Mesenchymal stem cell (in vitro differentiated cells and primary cell): ENCODE data around the gene RENBP.

ENCODE experiments used
- DNase-seq: peaks from one replicate; pipeline ENCODE4 v3.0.0-alpha.2; 2013
- H2AFZ ChIP-seq: one replicate; pipeline ENCODE4 v1.6.1; 2013; ENCODE audit warnings: low read depth, mild to moderate bottlenecking, control low read depth, inconsistent platforms, low read length, moderate library complexity
- H2AK5ac ChIP-seq: 2 replicates; pipeline ENCODE4 v1.6.1; 2013; ENCODE audit warnings: low read length, moderate library complexity, mild to moderate bottlenecking, inconsistent platforms; ENCODE audit not compliant: severe bottlenecking
- H2BK120ac ChIP-seq: one replicate; pipeline ENCODE4 v1.6.1; 2013; ENCODE audit warnings: low read depth, mild to moderate bottlenecking, inconsistent platforms, low read length, moderate library complexity
- H2BK12ac ChIP-seq, 2 experiments: one replicate each; pipeline ENCODE4 v1.6.1; 2013; ENCODE audit warnings: inconsistent platforms in 2 of 2, low read length in 2 of 2, mild to moderate bottlenecking in 2 of 2, moderate library complexity in 2 of 2, control low read depth in 1 of 2
- H2BK15ac ChIP-seq: one replicate; pipeline ENCODE4 v1.6.1; 2013; ENCODE audit warnings: mild to moderate bottlenecking, low read depth, inconsistent platforms; ENCODE audit not compliant: poor library complexity, severe bottlenecking
- H2BK5ac ChIP-seq: 2 replicates; pipeline ENCODE4 v1.6.1; 2013; ENCODE audit warnings: low read depth, mild to moderate bottlenecking, low read length, control low read depth, inconsistent platforms; ENCODE audit not compliant: poor library complexity, severe bottlenecking
- H3K14ac ChIP-seq, 2 experiments: one replicate each; pipeline ENCODE4 v1.6.1; 2013; ENCODE audit warnings: inconsistent platforms in 2 of 2, low read length in 2 of 2, control low read depth in 1 of 2, mild to moderate bottlenecking in 1 of 2, moderate library complexity in 1 of 2
- H3K18ac ChIP-seq, 2 experiments: one replicate each; pipeline ENCODE4 v1.6.1; 2013; ENCODE audit warnings: inconsistent platforms in 2 of 2, low read length in 2 of 2, control low read depth in 1 of 2, low read depth in 1 of 2, mild to moderate bottlenecking in 1 of 2
- H3K23ac ChIP-seq, 2 experiments: one replicate each; pipeline ENCODE4 v1.6.1; 2013; ENCODE audit warnings: inconsistent platforms in 2 of 2, low read length in 2 of 2, mild to moderate bottlenecking in 2 of 2, moderate library complexity in 2 of 2, control low read depth in 1 of 2
- H3K27ac ChIP-seq: 2 replicates; pipeline ENCODE4 v1.5.1; 2013; ENCODE audit warnings: mild to moderate bottlenecking, moderate library complexity, low read length, control low read depth, inconsistent platforms; ENCODE audit not compliant: poor library complexity, severe bottlenecking
- H3K27me3 ChIP-seq, 2 experiments: 2 replicates each; pipeline versions ENCODE4 v1.6.1 to v1.7.0; 2013; ENCODE audit warnings: low read length in 2 of 2, mild to moderate bottlenecking in 2 of 2, moderate library complexity in 2 of 2, control low read depth in 1 of 2, inconsistent platforms in 1 of 2; ENCODE audit not compliant: control insufficient read depth in 1 of 2, insufficient read depth in 1 of 2
- H3K36me3 ChIP-seq, 2 experiments: 2 replicates each; pipeline versions ENCODE4 v1.6.1 to v1.7.0; 2013; ENCODE audit warnings: low read length in 2 of 2, control low read depth in 1 of 2, inconsistent platforms in 1 of 2, low read depth in 1 of 2, mild to moderate bottlenecking in 1 of 2; ENCODE audit not compliant: insufficient read depth in 2 of 2, control insufficient read depth in 1 of 2
- H3K4ac ChIP-seq, 2 experiments: one replicate each; pipeline ENCODE4 v1.6.1; 2013; ENCODE audit warnings: inconsistent platforms in 2 of 2, low read length in 2 of 2, mild to moderate bottlenecking in 2 of 2, moderate library complexity in 2 of 2, control low read depth in 1 of 2, low read depth in 1 of 2
- H3K4me1 ChIP-seq: 2 replicates; pipeline ENCODE4 v1.6.1; 2013; ENCODE audit warnings: low read depth, low read length, control low read depth; ENCODE audit not compliant: control insufficient read depth, insufficient read depth
- H3K4me2 ChIP-seq: 2 replicates; pipeline ENCODE4 v1.6.1; 2013; ENCODE audit warnings: low read length, mild to moderate bottlenecking, inconsistent platforms; ENCODE audit not compliant: poor library complexity, severe bottlenecking
- H3K4me3 ChIP-seq, 2 experiments: 2 replicates each; pipeline versions ENCODE4 v1.5.1 to v1.7.0; 2013; ENCODE audit warnings: low read length in 2 of 2, mild to moderate bottlenecking in 2 of 2, control low read depth in 1 of 2, low read depth in 1 of 2; ENCODE audit not compliant: insufficient read depth in 1 of 2
- H3K79me1 ChIP-seq: replicated peaks from 2 replicates; pipeline ENCODE4 v1.6.1; 2013; ENCODE audit warnings: mild to moderate bottlenecking, control low read depth, low read length, inconsistent platforms; ENCODE audit not compliant: poor library complexity, severe bottlenecking
- H3K9ac ChIP-seq: 2 replicates; pipeline ENCODE4 v1.7.0; 2013; ENCODE audit warnings: mild to moderate bottlenecking, low read length, moderate library complexity
- H3K9me3 ChIP-seq: 2 replicates; pipeline ENCODE4 v1.7.0; 2013; ENCODE audit warnings: mild to moderate bottlenecking, low read length; ENCODE audit not compliant: control insufficient read depth
- H4K8ac ChIP-seq: one replicate; pipeline ENCODE4 v1.6.1; 2013; ENCODE audit warnings: inconsistent platforms, mild to moderate bottlenecking, low read length, moderate library complexity
- H4K91ac ChIP-seq: one replicate; pipeline ENCODE4 v1.6.1; 2013; ENCODE audit warnings: mild to moderate bottlenecking, low read length, inconsistent platforms
- WGBS: methylation state at CpG from one replicate; pipeline ENCODE4 v1.1.7; 2013; ENCODE audit warnings: mixed read lengths; 5-methylcytosine and 5-hydroxymethylcytosine counted together

The RENBP gene

DNA sequence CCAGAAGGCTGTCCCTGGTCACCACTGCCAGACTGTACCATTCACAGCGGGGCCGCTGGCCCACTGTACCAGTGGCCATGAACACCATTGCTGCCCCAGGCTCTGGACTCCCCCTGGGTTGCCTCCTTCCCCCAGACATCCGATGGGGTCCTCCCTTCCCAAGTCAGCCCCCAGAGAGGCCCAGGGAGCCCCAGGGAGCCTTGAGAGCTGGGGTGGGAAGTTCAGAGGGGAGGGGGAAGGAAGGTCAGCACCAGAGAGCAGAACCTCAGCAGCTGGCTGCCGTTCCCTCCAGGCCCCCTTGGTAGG, 17.9 kb downstream of the RENBP start:
- H3K14ac ChIP-seq: peak overlapping the region in 1 of 2 experiments; percentile 29
- peaks cover 5% of the 10 kb centered on the region for H3K79me1 ChIP-seq
- H4K8ac ChIP-seq: peak overlapping the region; percentile 96
- no peak for DNase-seq
- WGBS: 31% methylated on average over 2 of the region's 4 CpGs
- H2BK120ac ChIP-seq: peak overlapping the region; percentile 79
- peak overlapping the region; percentile 19 for H2BK5ac ChIP-seq
- H2AK5ac ChIP-seq: peak overlapping the region; percentile 69
- peaks cover 0 to 38% of the 10 kb centered on the region in 2 experiments for H3K27me3 ChIP-seq
- H2BK12ac ChIP-seq: peak overlapping the region; percentile 54 to 86
- no peak overlapping the region for H3K23ac ChIP-seq
- peak overlapping the region; percentile 80 for H2BK15ac ChIP-seq
- H3K9ac ChIP-seq: no peak overlapping the region
- no peak overlapping the region for H2AFZ ChIP-seq
- peak overlapping the region; percentile 75 to 97 for H3K18ac ChIP-seq
- H3K4me3 ChIP-seq: peak overlapping the region in 1 of 2 experiments; percentile 84
- peaks cover 23 to 24% of the 10 kb centered on the region in 2 experiments for H3K36me3 ChIP-seq
- peak overlapping the region; percentile 63 for H3K4me2 ChIP-seq
- H3K4me1 ChIP-seq: peaks cover 23% of the 10 kb centered on the region
- H3K9me3 ChIP-seq: no peaks in the 10 kb centered on the region
- H3K27ac ChIP-seq: peak overlapping the region; percentile 45
- peak overlapping the region; percentile 95 for H4K91ac ChIP-seq
- peak overlapping the region in 1 of 2 experiments; percentile 77 for H3K4ac ChIP-seq

DNA sequence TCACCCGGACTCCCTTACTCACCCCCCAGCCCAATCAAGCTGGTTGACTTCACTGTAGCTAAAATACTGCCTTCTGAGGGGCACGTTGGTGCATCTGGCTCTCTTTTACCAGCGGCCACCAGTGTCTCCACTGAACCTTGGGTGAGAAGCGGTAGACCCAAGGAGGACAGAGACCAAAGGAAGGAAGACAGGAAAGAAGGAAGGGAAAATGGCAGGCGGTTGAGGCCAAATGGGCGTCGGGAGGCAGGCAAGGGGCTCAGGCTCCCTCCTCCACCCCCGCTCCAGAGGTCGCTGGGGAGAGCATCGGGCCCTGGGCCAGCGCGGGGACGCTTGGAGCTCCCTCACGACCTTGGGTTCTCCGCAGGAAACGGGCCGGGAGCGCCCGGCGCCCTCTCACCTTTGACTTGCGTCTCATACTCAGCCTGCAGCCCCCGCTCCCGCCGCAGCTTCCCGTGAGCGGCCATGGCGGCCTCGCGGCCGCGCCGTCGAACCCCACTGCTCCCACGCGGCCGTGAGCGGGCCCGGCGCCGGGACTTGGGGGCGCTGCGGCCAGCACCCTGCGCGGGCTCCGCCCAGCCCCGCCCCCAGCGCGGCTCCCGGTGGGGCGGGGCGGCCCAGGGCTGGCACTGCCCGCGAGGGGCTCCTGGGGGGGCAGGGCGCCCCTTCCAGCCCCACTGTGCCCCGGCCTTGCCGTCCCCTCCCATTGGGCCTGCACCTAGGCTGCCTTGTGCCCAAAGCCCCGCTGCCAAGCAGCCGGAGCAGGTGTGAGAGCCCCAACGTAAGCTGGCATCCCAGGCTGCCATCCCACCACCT, 18.5 kb downstream of the RENBP start, which contains the start of gene ARHGAP4:
Gene ARHGAP4, minus strand, starts transcription at position 526 of the 813 bp plus-strand sequence. Its CDS starts 62 bp downstream, at position 464.
- H3K18ac ChIP-seq: peak within 1 kb of the TSS; percentile 91 to 97
- peak within 1 kb of the TSS; percentile 96 for H4K8ac ChIP-seq
- WGBS: 21% methylated on average over 26 of the region's 59 CpGs
- H3K23ac ChIP-seq: no peak within 1 kb of the TSS
- peak within 1 kb of the TSS in 1 of 2 experiments; percentile 84 for H3K4me3 ChIP-seq
- peak within 1 kb of the TSS; percentile 95 for H4K91ac ChIP-seq
- H2BK120ac ChIP-seq: peak within 1 kb of the TSS; percentile 79
- no peak within 1 kb of the TSS for H2AFZ ChIP-seq
- H3K79me1 ChIP-seq: peaks cover 2% of the 10 kb centered on the region
- H3K9me3 ChIP-seq: no peaks in the 10 kb centered on the region
- H3K4me1 ChIP-seq: peaks cover 23% of the 10 kb centered on the region
- peaks cover 0 to 44% of the 10 kb centered on the region in 2 experiments for H3K27me3 ChIP-seq
- peak within 1 kb of the TSS; percentile 19 for H2BK5ac ChIP-seq
- H3K4ac ChIP-seq: peak within 1 kb of the TSS in 1 of 2 experiments; percentile 77
- H3K4me2 ChIP-seq: peak within 1 kb of the TSS; percentile 63
- H3K9ac ChIP-seq: peak within 1 kb of the TSS; percentile 88
- DNase-seq: no peak
- peaks cover 18% of the 10 kb centered on the region in 2 experiments for H3K36me3 ChIP-seq
- H3K14ac ChIP-seq: peak within 1 kb of the TSS in 1 of 2 experiments; percentile 75
- H2BK12ac ChIP-seq: peak within 1 kb of the TSS; percentile 54 to 86
- peak within 1 kb of the TSS; percentile 80 for H2BK15ac ChIP-seq
- peak within 1 kb of the TSS; percentile 89 for H3K27ac ChIP-seq
- H2AK5ac ChIP-seq: peak within 1 kb of the TSS; percentile 69

- H2AFZ ChIP-seq: no peak overlapping the region
- H4K8ac ChIP-seq: no peak overlapping the region
- no peaks in the 10 kb centered on the region for H3K9me3 ChIP-seq
- H4K91ac ChIP-seq: no peak overlapping the region
- 93% methylated on average over 4 of the region's 4 CpGs for WGBS
- H2BK15ac ChIP-seq: no peak overlapping the region
- H3K4me1 ChIP-seq: peaks cover 23% of the 10 kb centered on the region
- H3K36me3 ChIP-seq: peaks cover 12 to 13% of the 10 kb centered on the region in 2 experiments
- no peak overlapping the region for H3K18ac ChIP-seq
- H3K4ac ChIP-seq: no peak overlapping the region
- H2BK12ac ChIP-seq: no peak overlapping the region
- no peaks in the 10 kb centered on the region for H3K79me1 ChIP-seq
- no peak overlapping the region for H2BK5ac ChIP-seq
- H3K4me2 ChIP-seq: no peak overlapping the region
- H2BK120ac ChIP-seq: no peak overlapping the region
- H3K14ac ChIP-seq: no peak overlapping the region
- no peak for DNase-seq
- peaks cover 0 to 48% of the 10 kb centered on the region in 2 experiments for H3K27me3 ChIP-seq
- no peak overlapping the region for H3K27ac ChIP-seq
- no peak overlapping the region for H3K9ac ChIP-seq
- no peak overlapping the region for H3K23ac ChIP-seq
- no peak overlapping the region for H2AK5ac ChIP-seq
- no peak overlapping the region for H3K4me3 ChIP-seq
These were observed 19.1 kb downstream of the RENBP start for GRCh38 chrX:153925387-153925738.

GRCh38 chrX:153924149-153924861, 20.1 kb downstream of the RENBP start:
- peaks cover 1 to 3% of the 10 kb centered on the region in 2 experiments for H3K36me3 ChIP-seq
- peak; percentile 61 for DNase-seq
- H2BK5ac ChIP-seq: no peak overlapping the region
- peak overlapping the region; percentile 60 for H4K8ac ChIP-seq
- H3K14ac ChIP-seq: no peak overlapping the region
- H3K9me3 ChIP-seq: no peaks in the 10 kb centered on the region
- no peak overlapping the region for H2BK12ac ChIP-seq
- 69% methylated on average over 11 of the region's 14 CpGs for WGBS
- H3K9ac ChIP-seq: no peak overlapping the region
- no peak overlapping the region for H3K23ac ChIP-seq
- no peak overlapping the region for H2AK5ac ChIP-seq
- H3K79me1 ChIP-seq: no peaks in the 10 kb centered on the region
- peaks cover 0 to 56% of the 10 kb centered on the region in 2 experiments for H3K27me3 ChIP-seq
- no peak overlapping the region for H3K18ac ChIP-seq
- no peak overlapping the region for H2BK120ac ChIP-seq
- H2AFZ ChIP-seq: no peak overlapping the region
- no peak overlapping the region for H3K27ac ChIP-seq
- H2BK15ac ChIP-seq: no peak overlapping the region
- peaks cover 21% of the 10 kb centered on the region for H3K4me1 ChIP-seq
- no peak overlapping the region for H3K4me2 ChIP-seq
- H4K91ac ChIP-seq: no peak overlapping the region
- no peak overlapping the region for H3K4ac ChIP-seq
- no peak overlapping the region for H3K4me3 ChIP-seq
